ENCODE results near the gene SRSF4. TPM values are rescaled to one million over a fixed set of nuclear protein-coding genes. Genes with fewer than 3 reads are reported as not detected.

The SRSF4 gene
- total and polyA plus RNA-seq, 2 experiments from 2014 or later: 53.2 to 71.4 TPM

DNA sequence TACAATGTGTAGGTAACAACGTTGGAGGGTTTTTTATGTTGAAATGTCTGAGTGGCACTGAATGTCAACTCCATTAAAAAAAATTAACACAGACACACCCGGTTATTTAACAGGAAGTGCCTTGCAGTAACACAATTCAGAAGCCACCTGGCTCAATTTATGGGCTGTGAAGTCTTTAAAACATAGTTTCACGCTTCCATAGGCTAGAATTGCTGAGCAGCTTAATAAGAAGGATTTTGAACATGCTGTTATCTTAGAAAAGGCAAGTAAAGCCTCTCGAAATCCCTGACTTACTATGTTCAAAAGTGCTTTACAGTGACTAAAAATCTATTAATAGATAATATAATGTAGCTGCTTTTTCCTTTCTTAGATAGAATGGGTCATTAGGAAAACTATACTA is 19.7 kb downstream of the SRSF4 start:
- peaks cover 44% of the 10 kb centered on the region for H3K4me1 ChIP-seq (ENCODE audit: insufficient read depth)
- peaks cover 67% of the 10 kb centered on the region for H4K20me1 ChIP-seq (ENCODE audit: insufficient read depth, poor library complexity, severe bottlenecking)
- peaks cover 9% of the 10 kb centered on the region for H3K36me3 ChIP-seq (replicated peaks; ENCODE audit: insufficient read depth, low read depth)
- peaks cover 89% of the 10 kb centered on the region for H3K79me2 ChIP-seq
- H3K9me3 ChIP-seq (ENCODE audit: low read depth): no peaks in the 10 kb centered on the region
- H3K27me3 ChIP-seq: no peaks in the 10 kb centered on the region
- TF ChIP-seq EZH2 (IDR thresholded peaks at IDR 0.05; ENCODE audit: borderline replicate concordance) (no peak), EZH2phosphoT487 (IDR thresholded peaks at IDR 0.05; ENCODE audit: low read depth, severe bottlenecking, unreplicated experiment) (no peak), CTCF (IDR thresholded peaks at IDR 0.05; ENCODE audit: poor library complexity) (no peak)
- no peak overlapping the region for H2AFZ ChIP-seq
- H3K4me2 ChIP-seq: no peak overlapping the region
- H3K4me3 ChIP-seq: no peak overlapping the region
- no peak for DNase-seq (ENCODE audit: low spot score)
- peak overlapping the region; percentile 41 for H3K27ac ChIP-seq
- no peaks in the 10 kb centered on the region for H3K9me2 ChIP-seq (replicated peaks; ENCODE audit: insufficient read depth)
- WGBS (ENCODE audit: low lambda C conversion rate, missing lambda C conversion rate): 46% methylated on average over 4 of the region's 4 CpGs

- DNase-seq (ENCODE audit: low spot score): no peak
- no peaks in the 10 kb centered on the region for H3K9me3 ChIP-seq (ENCODE audit: low read depth)
- H3K4me2 ChIP-seq: no peak overlapping the region
- H3K4me3 ChIP-seq: no peak overlapping the region
- H3K36me3 ChIP-seq (replicated peaks; ENCODE audit: insufficient read depth, low read depth): peaks cover 9% of the 10 kb centered on the region
- H3K9me2 ChIP-seq (replicated peaks; ENCODE audit: insufficient read depth): no peaks in the 10 kb centered on the region
- 97% methylated on average over 3 of the region's 3 CpGs for WGBS (ENCODE audit: low lambda C conversion rate, missing lambda C conversion rate)
- peaks cover 44% of the 10 kb centered on the region for H3K4me1 ChIP-seq (ENCODE audit: insufficient read depth)
- no peaks in the 10 kb centered on the region for H3K27me3 ChIP-seq
- H3K27ac ChIP-seq: no peak overlapping the region
- peaks cover 85% of the 10 kb centered on the region for H3K79me2 ChIP-seq
- no peak overlapping the region for H2AFZ ChIP-seq
- no peak for TF ChIP-seq EZH2 (IDR thresholded peaks at IDR 0.05; ENCODE audit: borderline replicate concordance)
- no peak for TF ChIP-seq CTCF (IDR thresholded peaks at IDR 0.05; ENCODE audit: poor library complexity)
- no peak for TF ChIP-seq EZH2phosphoT487 (IDR thresholded peaks at IDR 0.05; ENCODE audit: low read depth, severe bottlenecking, unreplicated experiment)
- peaks cover 51% of the 10 kb centered on the region for H4K20me1 ChIP-seq (ENCODE audit: insufficient read depth, poor library complexity, severe bottlenecking)
These were observed 21.9 kb downstream of the SRSF4 start for GRCh38 chr1:29159773-29160172.

DNA sequence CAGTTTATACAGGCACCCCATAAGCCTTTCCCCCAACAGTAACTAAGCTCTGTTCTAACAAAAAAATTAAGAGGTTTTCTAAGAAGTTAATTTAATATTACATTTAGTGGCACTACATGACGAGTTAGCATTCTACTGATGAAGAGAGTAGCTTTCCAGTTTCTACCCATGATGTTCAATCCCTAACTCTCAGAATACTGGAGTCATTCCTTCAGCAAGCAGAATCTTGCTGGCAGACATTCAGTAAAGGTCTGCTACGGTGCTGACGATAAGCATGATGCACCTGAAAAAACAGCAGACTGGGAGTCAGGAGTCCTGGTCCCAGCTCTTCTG is 24.5 kb downstream of the SRSF4 start:
- H4K20me1 ChIP-seq (ENCODE audit: insufficient read depth, poor library complexity, severe bottlenecking): peaks cover 28% of the 10 kb centered on the region
- peak overlapping the region; percentile 42 for H3K4me2 ChIP-seq
- no peaks in the 10 kb centered on the region for H3K9me2 ChIP-seq (replicated peaks; ENCODE audit: insufficient read depth)
- no peaks in the 10 kb centered on the region for H3K27me3 ChIP-seq
- H2AFZ ChIP-seq: no peak overlapping the region
- H3K4me3 ChIP-seq: no peak overlapping the region
- no peak for TF ChIP-seq EZH2phosphoT487 (IDR thresholded peaks at IDR 0.05; ENCODE audit: low read depth, severe bottlenecking, unreplicated experiment)
- no peak for TF ChIP-seq CTCF (IDR thresholded peaks at IDR 0.05; ENCODE audit: poor library complexity)
- TF ChIP-seq EZH2 (IDR thresholded peaks at IDR 0.05; ENCODE audit: borderline replicate concordance): no peak
- H3K36me3 ChIP-seq (replicated peaks; ENCODE audit: insufficient read depth, low read depth): peaks cover 9% of the 10 kb centered on the region
- H3K27ac ChIP-seq: peak overlapping the region; percentile 94
- H3K9me3 ChIP-seq (ENCODE audit: low read depth): no peaks in the 10 kb centered on the region
- H3K4me1 ChIP-seq (ENCODE audit: insufficient read depth): peaks cover 33% of the 10 kb centered on the region
- no peak for DNase-seq (ENCODE audit: low spot score)
- 26% methylated on average over 3 of the region's 3 CpGs for WGBS (ENCODE audit: low lambda C conversion rate, missing lambda C conversion rate)
- peaks cover 84% of the 10 kb centered on the region for H3K79me2 ChIP-seq

Data from hepatocyte (in vitro differentiated cells).